ENCODE results near the gene LMAN2L.

GRCh38 chr2:96683972-96684820, 55.7 kb downstream of the LMAN2L start:
- TF ChIP-seq CTCF (IDR thresholded peaks at IDR 0.05; ENCODE audit: low read depth, low read length, poor library complexity, severe bottlenecking) (no peak), EZH2phosphoT487 (IDR thresholded peaks at IDR 0.05; ENCODE audit: borderline replicate concordance, low read length) (no peak)

Data from DOHH2 (cell line).